Activated CD8-positive, alpha-beta T cell treated with anti-CD3 and anti-CD28 coated beads for 36 hours (primary cell): ENCODE results near the gene HBM. TPM values are rescaled to one million over a fixed set of nuclear protein-coding genes. Genes with fewer than 3 reads are reported as not detected.

Experiments
- ATAC-seq: fragments of 200-7000 bp; cut with Tn5 transposase; one replicate; pipeline ENCODE4 v1.10.0; 2021; ENCODE audit warnings: mild to moderate bottlenecking, moderate library complexity
- CTCF ChIA-PET: fragments of 350-600 bp; sonication (Branson Sonifier 250); formaldehyde crosslinking; loops from one replicate; lab custom pipeline; 2021; ENCODE audit warnings: antibody characterized with exemption; lab: Charles Lee
- POLR2A ChIA-PET: fragments of 350-600 bp; sonication (Branson Sonifier 250); formaldehyde crosslinking; loops from one replicate; lab custom pipeline; 2021; ENCODE audit warnings: antibody characterized with exemption; lab: Charles Lee
- DNase-seq: peaks from one replicate; pipeline ENCODE4 v3.0.0-alpha.2; 2020
- H3K27ac Mint-ChIP-seq: one replicate; pipeline ENCODE4 v1.8.0; 2021; ENCODE audit warnings: mild to moderate bottlenecking, mixed read lengths
- H3K27me3 Mint-ChIP-seq: one replicate; pipeline ENCODE4 v1.8.0; 2021; ENCODE audit warnings: mixed read lengths
- H3K36me3 Mint-ChIP-seq: one replicate; pipeline ENCODE4 v1.8.0; 2021; ENCODE audit warnings: low read depth, mixed read lengths
- H3K4me1 Mint-ChIP-seq: one replicate; pipeline ENCODE4 v1.8.0; 2021; ENCODE audit warnings: low read depth, mixed read lengths
- H3K4me3 Mint-ChIP-seq: one replicate; pipeline ENCODE4 v1.8.0; 2021; ENCODE audit warnings: mild to moderate bottlenecking, moderate library complexity, mixed read lengths
- H3K9me3 Mint-ChIP-seq: one replicate; pipeline ENCODE4 v1.8.0; 2021; ENCODE audit warnings: mixed read lengths
- CTCF ChIP-seq: fragments of 200-600 bp; IDR thresholded peaks from one replicate; pipeline ENCODE4 v1.8.0; 2022; ENCODE audit warnings: antibody characterized with exemption, mild to moderate bottlenecking
- intact Hi-C: fragments of 100-400 bp; cut with micrococcal nuclease; formaldehyde crosslinking; loops from one replicate; pipeline ENCODE4 v1.10.0; 2022
- total RNA-seq, 2 experiments: library from RNA; stranded (reverse); gene quantifications; one replicate each; pipeline ENCODE4 v1.2.3, GENCODE V29; 2021

HBM gene
- total RNA-seq, 2 experiments from 2014 or later = not detected

- no peak for TF ChIP-seq CTCF
- H3K9me3 Mint-ChIP-seq = no peaks in the 10 kb centered on the region
- no peak overlapping the region for H3K4me3 Mint-ChIP-seq
- intact Hi-C loops = no loop called here
- CTCF ChIA-PET = interaction anchor here (0.6 kb wide), 1 partner anchor 147 kb away, joined by 3 read pairs; no protein-coding TSS in a partner anchor
- peaks cover 3% of the 10 kb centered on the region for H3K4me1 Mint-ChIP-seq
- ATAC-seq (no peak), DNase-seq (no peak)
- peaks cover 30% of the 10 kb centered on the region for H3K36me3 Mint-ChIP-seq
- no peaks in the 10 kb centered on the region for H3K27me3 Mint-ChIP-seq
- peak overlapping the region; percentile 9 for H3K27ac Mint-ChIP-seq
- POLR2A ChIA-PET = interaction anchor here (0.9 to 1.2 kb wide), 2 partner anchors 8 to 16 kb away, joined by 3 to 4 read pairs; no protein-coding TSS in a partner anchor
Observed at GRCh38 chr16:212999-213398, 47.2 kb downstream of the HBM start.

Other genes with a start within 250 kb of the HBM start
- 10 to 100 TPM; 51.3 to 52.6 TPM for gene POLR3K, start 112.4 kb upstream of the HBM start, total RNA-seq
- 10 to 100 TPM; 39.4 to 39.7 TPM for gene SNRNP25, start 112.2 kb upstream of the HBM start, total RNA-seq
- gene RHBDF1, start 93.3 kb upstream of the HBM start, total RNA-seq = under 1 TPM in 1 of 2 experiments, not detected in 1; 0.61 TPM
- gene MPG, start 87.8 kb upstream of the HBM start, total RNA-seq = 10 to 100 TPM; 51.7 to 54.2 TPM
- 10 to 100 TPM; 40.7 to 40.9 TPM for gene NPRL3, start 27.3 kb upstream of the HBM start, total RNA-seq
- not detected for gene HBZ, start 13.3 kb upstream of the HBM start, total RNA-seq
- gene HBA2, start 6.9 kb downstream of the HBM start, total RNA-seq = not detected
- not detected for gene HBA1, start 10.7 kb downstream of the HBM start, total RNA-seq
- 1 to 10 TPM; 2.2 to 3.2 TPM for gene HBQ1, start 14.5 kb downstream of the HBM start, total RNA-seq
- 10 to 100 TPM; 68.0 to 72.8 TPM for gene LUC7L, start 63.5 kb downstream of the HBM start, total RNA-seq
- gene FAM234A, start 68.8 kb downstream of the HBM start, total RNA-seq = 10 to 100 TPM; 18.3 to 21.5 TPM
- gene RGS11, start 110.0 kb downstream of the HBM start, total RNA-seq = not detected
- gene ARHGDIG, start 114.6 kb downstream of the HBM start, total RNA-seq = not detected
- gene PDIA2, start 117.2 kb downstream of the HBM start, total RNA-seq = not detected
- gene AXIN1, start 186.7 kb downstream of the HBM start, total RNA-seq = 10 to 100 TPM; 24.1 to 24.9 TPM
- gene MRPL28, start 204.6 kb downstream of the HBM start, total RNA-seq = 10 to 100 TPM; 95.0 to 98.2 TPM
- gene PGAP6, start 216.0 kb downstream of the HBM start, total RNA-seq = 10 to 100 TPM; 21.9 to 24.8 TPM
- 10 to 100 TPM; 22.9 to 24.2 TPM for gene NME4, start 231.2 kb downstream of the HBM start, total RNA-seq
- gene DECR2, start 235.9 kb downstream of the HBM start, total RNA-seq = 1 to 10 TPM; 9.7 to 10.0 TPM